Large intestine (tissue), 3 donors: Measurements from ENCODE around the gene CAMK2B. TPM values are rescaled to one million over a fixed set of nuclear protein-coding genes. Genes with fewer than 3 reads are reported as not detected.

Experiments used
- DNase-seq, 2 donors: peaks; one replicate each; pipeline versions ENCODE4 v3.0.0 to v3.0.0-alpha.2; 2013
- H3K27ac ChIP-seq: one replicate; pipeline ENCODE4 v1.5.1; 2013; ENCODE audit warnings: low read length
- H3K27me3 ChIP-seq: 2 replicates; pipeline ENCODE4 v1.6.1; 2013; ENCODE audit warnings: low read length; ENCODE audit not compliant: control insufficient read depth, insufficient read depth
- H3K36me3 ChIP-seq: 2 replicates; pipeline ENCODE4 v1.6.1; 2013; ENCODE audit warnings: low read length; ENCODE audit not compliant: control insufficient read depth, insufficient read depth
- H3K4me1 ChIP-seq: one replicate; pipeline ENCODE4 v1.6.1; 2013; ENCODE audit warnings: low read length; ENCODE audit not compliant: control insufficient read depth, insufficient read depth
- H3K4me3 ChIP-seq: one replicate; pipeline ENCODE4 v1.5.1; 2013; ENCODE audit warnings: low read length
- H3K9me3 ChIP-seq: one replicate; pipeline ENCODE4 v1.6.1; 2013; ENCODE audit warnings: mild to moderate bottlenecking, low read depth, low read length, moderate library complexity; ENCODE audit not compliant: control insufficient read depth
- WGBS: methylation state at CpG from one replicate; pipeline ENCODE4 v1.1.5; 2013; ENCODE audit warnings: low lambda C conversion rate; ENCODE audit not compliant: insufficient coverage; 5-methylcytosine and 5-hydroxymethylcytosine counted together
- polyA plus RNA-seq: library from polyadenylated mRNA; unstranded; fragments of 120-200 nt; gene quantifications from one replicate; pipeline ENCODE4 v1.2.1, GENCODE V29; 2013

The CAMK2B gene
- polyA plus RNA-seq, 1 donor = 4.4 TPM

DNA sequence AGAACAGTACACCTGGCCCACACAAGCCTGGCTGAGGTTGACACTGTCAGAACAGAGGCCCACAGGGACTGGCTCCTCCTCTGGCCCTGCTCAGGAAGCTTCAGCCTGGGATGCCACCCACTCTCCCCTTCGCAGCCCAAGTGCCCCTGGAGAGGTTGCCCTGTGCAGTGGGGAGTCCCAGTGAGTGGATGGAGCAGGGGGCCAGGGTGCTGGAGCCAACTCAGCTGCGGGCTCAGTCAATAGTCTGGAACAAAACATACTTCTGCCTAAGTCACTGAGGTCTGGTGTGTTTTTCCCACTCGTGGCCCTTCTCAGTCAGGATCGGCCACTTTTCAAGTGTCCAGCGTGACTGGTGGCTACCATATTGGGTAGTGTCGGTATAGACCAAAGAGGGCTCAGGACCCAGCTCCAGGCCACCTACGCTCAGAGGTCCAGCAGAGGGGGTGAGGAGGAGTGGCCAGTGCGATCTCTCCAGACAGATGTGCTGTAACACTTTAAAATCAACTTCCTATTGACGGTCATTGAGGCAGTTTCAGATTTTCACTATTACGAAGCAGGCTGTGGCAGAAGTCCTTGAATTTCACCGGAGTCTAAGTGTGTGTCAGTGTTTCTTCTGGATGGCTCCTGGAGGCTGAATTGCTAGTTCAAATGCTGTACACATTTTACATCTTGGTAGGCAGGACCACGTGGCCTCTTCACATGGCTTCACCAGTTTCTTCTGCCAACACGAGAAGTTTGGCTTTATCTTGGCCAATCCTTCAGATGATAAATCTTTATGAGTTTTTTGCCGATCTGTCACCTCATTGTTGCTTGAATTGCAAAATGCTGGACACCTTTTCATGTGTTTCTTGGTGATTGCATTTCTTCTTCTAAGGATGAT lies 135.2 kb downstream of the CAMK2B start:
- DNase-seq = no peak
- 100% methylated on average over 2 of the region's 14 CpGs for WGBS
- Histone ChIP-seq H3K4me1 (no peaks in the 10 kb centered on the region), H3K36me3 (no peaks in the 10 kb centered on the region), H3K4me3 (no peak overlapping the region), H3K27ac (no peak overlapping the region), H3K9me3 (no peaks in the 10 kb centered on the region), H3K27me3 (peaks cover 10% of the 10 kb centered on the region)

DNA sequence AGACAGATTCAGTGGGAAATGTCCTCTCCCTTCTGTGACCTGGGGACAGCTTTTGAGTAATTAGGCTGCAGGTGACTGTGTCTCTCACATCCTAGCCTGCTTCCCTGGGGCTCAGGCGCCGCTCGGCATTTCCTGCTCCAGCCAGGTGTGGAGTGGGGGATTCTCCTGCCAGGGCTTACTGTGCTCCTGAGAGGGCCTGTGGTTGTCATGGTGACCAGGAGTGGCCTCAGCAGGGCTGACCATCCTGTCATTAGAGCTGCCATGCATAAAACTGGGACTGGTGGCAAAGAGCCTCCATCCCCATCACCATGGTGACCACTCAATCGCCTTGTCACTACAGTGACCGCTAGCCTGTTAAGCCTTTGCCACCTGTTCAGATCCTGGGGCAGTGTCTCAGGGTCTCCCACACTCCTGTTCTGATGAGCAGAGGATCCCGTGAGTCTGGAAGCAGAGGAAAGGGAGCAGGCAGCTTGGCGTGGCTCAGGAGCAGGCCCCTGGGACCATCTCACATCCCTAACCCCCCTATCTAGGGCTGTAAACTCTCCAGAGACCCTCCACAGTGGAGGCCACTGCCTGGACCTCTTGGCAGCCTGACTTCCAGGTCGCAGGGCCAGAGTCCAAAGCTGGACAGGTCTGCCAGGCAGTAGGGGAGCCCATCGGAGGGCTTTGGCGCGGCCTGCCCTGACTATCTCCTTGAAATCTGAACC lies 136.0 kb downstream of the CAMK2B start, which contains the start of gene GCK:
GCK (minus strand) TSS at position 154 of the 707 bp plus-strand sequence. CDS start 486 bp downstream, outside the sequence.
- peaks cover 10% of the 10 kb centered on the region for H3K27me3 ChIP-seq
- H3K27ac ChIP-seq = no peak within 1 kb of the TSS
- no peak within 1 kb of the TSS for H3K4me3 ChIP-seq
- WGBS = no CpG with 5 or more reads among the region's 11 CpGs
- H3K9me3 ChIP-seq = no peaks in the 10 kb centered on the region
- H3K36me3 ChIP-seq = no peaks in the 10 kb centered on the region
- no peaks in the 10 kb centered on the region for H3K4me1 ChIP-seq
- DNase-seq = no peak

DNA sequence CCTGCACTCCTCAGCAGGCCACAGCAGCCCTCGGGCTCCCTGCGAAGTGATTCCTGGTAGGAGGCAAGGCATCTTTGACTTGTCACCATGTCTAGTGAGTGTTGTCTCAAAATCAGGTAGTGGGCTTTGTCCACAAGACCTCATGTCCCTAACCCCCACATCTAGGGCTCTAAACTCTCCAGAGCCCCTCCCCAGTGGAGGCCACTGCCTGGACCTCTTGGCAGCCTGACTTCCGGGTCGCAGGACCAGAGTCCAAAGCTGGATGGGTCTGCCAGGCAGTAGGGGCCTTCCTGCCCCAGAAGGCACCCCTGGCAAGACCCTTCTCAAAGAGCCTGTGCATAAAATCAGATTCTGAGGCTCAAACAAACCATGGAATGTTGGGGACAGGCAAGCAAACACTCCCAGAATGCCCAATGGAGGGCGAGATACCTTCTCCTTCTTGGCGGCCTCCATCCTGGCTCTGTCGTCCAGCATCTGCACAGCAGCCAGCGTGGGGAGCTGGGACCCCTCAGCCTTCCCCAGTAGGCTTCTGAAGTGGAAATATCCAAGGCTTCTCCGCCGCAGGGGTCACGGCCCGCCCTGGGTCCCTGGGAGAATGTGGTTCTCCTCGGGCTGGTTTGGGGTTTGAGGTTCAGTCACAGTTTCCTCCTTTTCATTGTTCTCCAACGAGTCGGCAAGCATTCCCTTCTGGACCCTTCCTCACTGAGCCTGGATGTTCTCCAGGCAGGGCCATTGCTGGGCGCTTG lies 136.7 kb downstream of the CAMK2B start:
- no peak overlapping the region for H3K27ac ChIP-seq
- no peak for DNase-seq
- H3K36me3 ChIP-seq = no peaks in the 10 kb centered on the region
- no peaks in the 10 kb centered on the region for H3K4me1 ChIP-seq
- 90% methylated on average over 2 of the region's 16 CpGs for WGBS
- no peaks in the 10 kb centered on the region for H3K9me3 ChIP-seq
- no peak overlapping the region for H3K4me3 ChIP-seq
- peaks cover 10% of the 10 kb centered on the region for H3K27me3 ChIP-seq

DNA sequence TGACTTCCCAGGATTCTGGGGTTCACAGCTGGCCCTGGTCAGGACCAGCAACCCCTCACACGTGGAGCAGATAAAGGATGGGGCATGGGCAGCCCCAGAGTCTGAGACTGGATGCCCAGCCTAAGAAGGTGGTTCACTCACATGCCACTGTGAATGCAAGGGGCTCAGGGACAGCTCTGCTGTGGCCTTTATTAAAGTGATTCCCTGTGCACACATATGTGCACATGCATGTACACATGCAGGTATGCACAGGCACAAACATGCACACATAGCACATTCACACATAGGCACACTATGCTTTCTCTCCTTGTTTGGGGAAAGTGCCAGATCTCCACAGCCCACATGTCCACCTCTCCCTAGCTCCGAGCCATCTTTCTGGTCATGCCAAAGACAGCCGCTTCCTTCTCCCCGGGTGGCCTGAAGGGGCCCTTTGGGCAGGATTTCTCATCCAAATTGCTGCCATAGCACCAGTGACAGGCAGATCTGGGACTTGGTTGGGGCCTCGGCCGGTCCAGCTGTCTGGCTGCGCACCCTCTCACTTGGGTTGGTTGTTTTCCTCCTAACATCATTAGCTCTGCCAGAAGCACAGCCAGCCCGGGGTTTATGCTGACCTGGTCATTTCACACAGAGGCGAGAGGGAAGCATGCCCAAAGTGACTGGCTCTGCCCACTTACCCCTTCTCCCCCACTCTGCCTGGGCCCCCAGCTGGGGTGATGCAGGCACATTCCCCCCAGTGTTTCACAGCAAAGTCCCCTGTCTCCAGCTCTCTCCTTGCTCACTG lies 137.6 kb downstream of the CAMK2B start:
- Histone ChIP-seq H3K27me3 (peaks cover 10% of the 10 kb centered on the region), H3K36me3 (no peaks in the 10 kb centered on the region), H3K9me3 (no peaks in the 10 kb centered on the region), H3K4me1 (no peaks in the 10 kb centered on the region), H3K4me3 (no peak overlapping the region), H3K27ac (no peak overlapping the region)
- no CpG with 5 or more reads among the region's 9 CpGs for WGBS
- DNase-seq = no peak

DNA sequence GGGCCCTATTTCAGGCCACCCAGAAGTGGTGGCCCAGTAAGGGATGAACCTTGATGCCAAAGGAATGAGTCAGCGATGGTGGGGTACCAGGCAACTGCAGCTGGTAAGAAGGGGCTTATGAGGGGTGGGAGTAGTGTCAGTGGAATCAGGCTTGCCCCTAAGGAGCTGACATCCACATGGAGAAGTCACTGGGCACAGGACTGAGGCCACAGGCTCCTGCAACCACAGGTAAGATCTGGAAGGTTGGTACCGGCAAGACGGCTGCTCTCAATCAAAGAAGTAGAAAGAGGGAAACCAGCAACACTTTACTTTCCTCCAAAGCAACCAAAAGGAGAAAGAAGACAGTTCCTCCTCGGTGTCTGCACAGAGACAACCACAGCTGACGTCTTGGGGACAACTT lies 138.7 kb downstream of the CAMK2B start:
- no peak overlapping the region for H3K27ac ChIP-seq
- no CpG with 5 or more reads among the region's 5 CpGs for WGBS
- DNase-seq = no peak

DNA sequence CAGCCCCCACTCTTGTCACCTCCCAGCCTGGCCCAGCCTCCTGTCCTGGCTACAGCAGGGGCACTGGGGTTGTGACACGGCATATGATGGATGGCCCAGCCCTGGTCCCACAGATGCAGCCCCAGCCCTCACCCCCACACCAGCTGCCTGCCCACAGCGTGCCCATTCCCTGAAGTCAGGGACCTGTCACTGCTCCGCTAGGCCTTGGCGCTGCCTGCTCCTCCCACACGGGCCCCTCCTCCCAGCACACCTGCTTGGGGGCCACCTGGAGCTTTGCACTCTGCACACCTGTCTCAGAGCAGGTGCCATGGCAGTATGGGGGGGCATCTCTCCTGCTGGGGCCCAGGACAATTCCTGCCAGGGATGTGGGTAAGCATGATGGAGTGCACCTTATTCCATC lies 139.7 kb downstream of the CAMK2B start:
- no peaks in the 10 kb centered on the region for H3K36me3 ChIP-seq
- H3K4me1 ChIP-seq = no peaks in the 10 kb centered on the region
- H3K9me3 ChIP-seq = no peaks in the 10 kb centered on the region
- H3K27me3 ChIP-seq = peaks cover 2% of the 10 kb centered on the region
- no peak overlapping the region for H3K4me3 ChIP-seq
- no peak overlapping the region for H3K27ac ChIP-seq
- no CpG with 5 or more reads among the region's 5 CpGs for WGBS
- DNase-seq = no peak

More for the DNA sequence above, 138.7 kb downstream of the CAMK2B start:
- Histone ChIP-seq H3K9me3 (no peaks in the 10 kb centered on the region), H3K27me3 (peaks cover 3% of the 10 kb centered on the region), H3K4me3 (no peak overlapping the region), H3K36me3 (no peaks in the 10 kb centered on the region), H3K4me1 (no peaks in the 10 kb centered on the region)

DNA sequence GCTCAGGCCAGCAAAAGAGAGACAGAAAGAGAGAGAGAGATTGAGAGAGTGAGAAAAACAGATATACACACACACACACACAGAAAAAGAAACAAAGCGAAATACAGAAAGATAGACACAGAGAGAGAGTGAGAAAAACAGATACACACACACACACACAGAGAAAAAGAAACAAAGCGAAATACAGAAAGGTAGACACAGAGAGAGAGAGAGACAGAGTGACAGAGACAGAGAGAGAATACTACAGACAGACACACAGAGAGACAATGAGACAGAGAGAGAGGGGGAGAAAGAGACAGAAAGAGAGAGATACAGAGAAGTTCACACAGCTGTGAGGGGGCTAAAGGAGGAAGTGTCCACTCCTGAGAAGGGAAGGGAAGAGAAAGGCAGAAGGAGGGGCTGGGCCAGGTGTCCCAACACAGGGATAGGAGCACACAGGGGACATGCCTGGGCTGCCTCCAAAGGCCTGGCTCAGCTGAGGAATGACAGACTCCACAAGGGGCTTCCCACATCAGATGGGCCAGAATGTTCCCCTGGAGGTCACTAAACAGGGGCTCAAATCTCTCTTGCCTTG lies 140.4 kb downstream of the CAMK2B start:
- 94% methylated on average over 2 of the region's 2 CpGs for WGBS
- DNase-seq = no peak
- Histone ChIP-seq H3K36me3 (no peaks in the 10 kb centered on the region), H3K9me3 (no peaks in the 10 kb centered on the region), H3K27me3 (peaks cover 2% of the 10 kb centered on the region), H3K4me1 (no peaks in the 10 kb centered on the region), H3K4me3 (no peak overlapping the region), H3K27ac (no peak overlapping the region)

DNA sequence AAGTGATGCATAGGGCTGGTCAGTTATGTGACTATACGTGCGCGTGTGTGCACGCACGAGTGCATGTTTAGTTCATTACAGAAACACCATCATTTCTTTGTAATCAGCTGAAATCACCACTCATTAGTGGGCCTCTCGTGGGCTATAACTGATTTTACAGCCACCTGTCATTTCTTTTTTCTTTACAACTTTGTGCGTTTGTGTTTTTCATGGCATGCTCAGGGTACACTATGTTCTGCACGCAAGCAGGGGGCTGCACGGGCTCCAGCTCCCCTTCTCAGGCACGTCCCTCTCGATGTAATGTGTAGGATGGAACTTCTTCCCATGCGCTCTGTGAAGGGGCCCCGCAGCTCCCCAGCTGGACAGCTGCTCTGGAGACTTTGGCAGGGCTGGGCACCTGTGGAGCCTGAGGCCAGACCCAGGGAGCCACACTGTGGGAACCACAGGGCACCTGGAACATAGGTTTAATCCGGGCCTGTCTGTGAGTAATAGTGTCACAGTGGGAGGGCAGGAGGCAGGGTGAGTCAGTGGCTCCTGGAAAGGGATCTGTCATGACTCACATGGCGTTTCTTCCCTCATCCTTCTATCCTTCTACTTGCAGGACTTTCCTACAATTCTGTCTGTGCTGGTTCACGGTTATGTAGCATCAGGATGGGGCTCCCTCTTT lies 141.1 kb downstream of the CAMK2B start:
- DNase-seq = no peak
- H3K27me3 ChIP-seq = peaks cover 2% of the 10 kb centered on the region
- WGBS = 45% methylated on average over 2 of the region's 16 CpGs
- H3K27ac ChIP-seq = no peak overlapping the region
- no peaks in the 10 kb centered on the region for H3K9me3 ChIP-seq
- H3K36me3 ChIP-seq = no peaks in the 10 kb centered on the region
- no peaks in the 10 kb centered on the region for H3K4me1 ChIP-seq
- H3K4me3 ChIP-seq = no peak overlapping the region

DNA sequence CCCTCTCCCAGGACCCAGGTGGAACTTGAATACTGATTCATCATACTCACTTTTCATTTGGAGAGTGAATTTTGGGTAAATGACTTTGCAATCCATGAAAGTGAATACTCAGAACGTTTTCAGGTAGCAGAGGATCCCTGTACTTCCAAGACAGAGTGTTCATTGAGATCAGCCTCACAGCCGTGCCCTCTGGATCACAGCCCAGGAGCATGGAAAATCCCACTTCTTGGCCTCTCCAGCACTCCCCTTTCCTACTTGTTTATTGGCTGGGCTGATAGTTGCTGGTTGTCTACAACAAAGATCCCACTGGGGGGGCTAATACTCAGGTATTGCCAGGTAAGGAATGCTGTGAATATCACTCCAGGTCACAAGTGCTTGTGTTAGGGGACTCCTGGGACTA lies 142.0 kb downstream of the CAMK2B start:
- no peaks in the 10 kb centered on the region for H3K36me3 ChIP-seq
- H3K4me3 ChIP-seq = no peak overlapping the region
- no CpG with 5 or more reads among the region's 2 CpGs for WGBS
- no peak overlapping the region for H3K27ac ChIP-seq
- H3K27me3 ChIP-seq = peaks cover 2% of the 10 kb centered on the region
- no peak for DNase-seq
- H3K4me1 ChIP-seq = no peaks in the 10 kb centered on the region
- no peaks in the 10 kb centered on the region for H3K9me3 ChIP-seq
